Mesodermal cell (in vitro differentiated cells): ENCODE results near the gene RTN1.

Experiments used
- H3K27ac ChIP-seq: 2 replicates; pipeline ENCODE4 v1.7.0; 2013; ENCODE audit warnings: mild to moderate bottlenecking, low read depth, low read length, moderate library complexity; ENCODE audit not compliant: severe bottlenecking
- H3K36me3 ChIP-seq: 2 replicates; pipeline ENCODE4 v1.7.1; 2013; ENCODE audit warnings: mild to moderate bottlenecking, low read length, moderate library complexity; ENCODE audit not compliant: control insufficient read depth, insufficient read depth
- H3K4me1 ChIP-seq: one replicate; pipeline ENCODE4 v1.7.1; 2013; ENCODE audit warnings: mild to moderate bottlenecking, low read length; ENCODE audit not compliant: insufficient read depth, control insufficient read depth, poor library complexity, severe bottlenecking
- H3K4me3 ChIP-seq: 2 replicates; pipeline ENCODE4 v1.7.0; 2013; ENCODE audit warnings: low read length, control low read depth, mild to moderate bottlenecking; ENCODE audit not compliant: insufficient read depth, poor library complexity, severe bottlenecking; ENCODE audit errors: extremely low read depth
- H3K9me3 ChIP-seq: 2 replicates; pipeline ENCODE4 v1.7.1; 2013; ENCODE audit warnings: mild to moderate bottlenecking, low read length, moderate library complexity; ENCODE audit not compliant: control insufficient read depth
- WGBS, 2 experiments: methylation state at CpG; one replicate each; pipeline ENCODE4 v1.1.5; 2013; ENCODE audit warnings: missing lambda C conversion rate in 2 of 2; ENCODE audit not compliant: insufficient coverage in 2 of 2; 5-methylcytosine and 5-hydroxymethylcytosine counted together

Gene RTN1

DNA sequence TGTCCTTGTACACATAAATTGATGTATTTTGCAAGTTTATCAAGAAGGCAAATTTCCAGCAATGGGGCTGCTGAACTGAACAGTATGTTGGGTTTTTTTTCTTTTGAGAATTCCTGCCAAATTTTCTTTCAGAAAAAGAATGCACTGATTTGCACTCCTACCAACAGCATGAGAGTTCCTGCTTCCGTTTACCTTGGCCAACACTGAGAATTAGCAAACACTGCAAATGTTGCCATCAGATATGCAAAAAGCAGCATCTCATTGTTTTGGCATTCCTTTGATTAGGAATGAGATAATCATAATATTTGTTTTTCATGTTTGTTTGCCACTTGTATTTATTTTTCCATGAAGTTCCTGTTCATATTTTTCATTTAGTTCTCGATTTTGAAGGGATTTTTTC lies 82.4 kb downstream of the RTN1 start:
- no peak overlapping the region for H3K4me3 ChIP-seq
- no peak overlapping the region for H3K27ac ChIP-seq
- H3K4me1 ChIP-seq, result no peaks in the 10 kb centered on the region
- no peaks in the 10 kb centered on the region for H3K36me3 ChIP-seq
- no peaks in the 10 kb centered on the region for H3K9me3 ChIP-seq
- WGBS, 2 experiments, result no CpG with 5 or more reads among the region's 2 CpGs

DNA sequence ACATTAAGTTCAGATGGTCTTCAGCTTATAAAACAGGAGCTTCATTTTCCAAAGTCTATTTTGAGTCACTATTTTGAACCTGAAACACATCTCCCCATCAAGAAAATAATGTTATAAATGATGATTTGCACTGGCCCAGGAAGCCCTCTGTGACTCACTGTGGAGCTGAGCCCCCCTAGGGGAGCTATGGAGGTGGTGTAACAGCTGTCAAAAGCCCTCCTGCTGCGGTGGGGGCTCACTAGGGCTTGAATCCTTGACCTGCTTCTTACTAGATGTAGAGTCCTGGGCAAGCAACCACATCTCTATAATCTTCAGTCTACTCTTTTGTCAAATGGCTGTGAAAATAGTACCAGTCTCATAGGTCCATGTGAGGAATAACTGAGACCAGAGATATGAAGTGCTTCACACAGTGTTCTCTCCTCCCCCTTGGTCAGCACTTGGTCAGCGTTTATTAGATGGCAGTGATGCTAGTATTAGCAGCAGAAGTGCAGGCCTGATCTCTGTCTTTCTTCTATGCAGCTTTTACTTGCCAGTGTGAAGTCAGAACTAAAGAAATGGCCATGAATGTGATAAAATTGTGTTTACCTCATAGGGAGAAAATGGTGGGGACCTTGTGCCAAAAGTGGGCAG lies 83.4 kb downstream of the RTN1 start:
- Histone ChIP-seq H3K4me3 (no peak overlapping the region), H3K9me3 (no peaks in the 10 kb centered on the region), H3K36me3 (no peaks in the 10 kb centered on the region), H3K4me1 (no peaks in the 10 kb centered on the region), H3K27ac (no peak overlapping the region)
- WGBS, 2 experiments, result no CpG with 5 or more reads among the region's 2 CpGs

DNA sequence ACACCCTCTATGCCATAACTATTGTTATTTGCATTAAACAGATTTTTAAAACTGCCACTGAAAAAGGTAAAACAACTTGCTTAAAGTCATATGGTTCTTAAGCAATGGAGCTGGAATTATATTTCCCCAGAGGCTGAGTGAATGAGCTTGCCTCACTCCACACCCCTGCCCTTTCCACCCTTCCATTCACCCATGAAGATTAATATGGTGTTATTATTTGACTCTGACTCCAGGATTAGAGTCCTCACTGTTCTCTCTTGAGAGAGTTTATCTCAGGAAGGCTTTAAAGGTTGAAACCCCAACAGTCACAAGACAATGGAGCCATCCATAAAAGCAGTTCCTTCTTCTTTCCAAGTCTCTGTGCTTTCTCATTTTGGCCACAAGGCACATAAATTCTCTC lies 84.9 kb downstream of the RTN1 start:
- Histone ChIP-seq H3K4me3 (no peak overlapping the region), H3K9me3 (no peaks in the 10 kb centered on the region), H3K36me3 (no peaks in the 10 kb centered on the region), H3K4me1 (no peaks in the 10 kb centered on the region), H3K27ac (no peak overlapping the region)

DNA sequence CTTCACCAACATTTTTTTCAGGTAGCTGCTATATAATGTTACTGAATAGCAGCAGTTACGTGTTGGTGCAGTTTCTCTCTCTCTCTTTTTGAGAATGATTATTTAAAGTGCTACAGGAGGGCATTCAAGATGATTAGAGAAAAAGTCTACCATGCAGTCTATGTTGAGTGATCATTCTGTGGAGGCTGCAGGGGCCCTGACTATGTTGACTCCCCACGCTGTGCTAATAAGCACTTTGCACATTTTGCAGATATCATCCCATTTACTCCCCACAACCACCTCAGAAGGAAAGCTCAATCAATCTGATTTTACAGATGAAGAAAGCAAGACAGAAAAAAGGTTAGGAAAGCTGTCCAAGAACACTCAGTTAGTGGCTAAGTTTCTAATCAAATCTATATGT lies 87.8 kb downstream of the RTN1 start:
- H3K27ac ChIP-seq, result no peak overlapping the region
- no CpG with 5 or more reads among the region's 2 CpGs for WGBS, 2 experiments
- no peaks in the 10 kb centered on the region for H3K9me3 ChIP-seq
- H3K36me3 ChIP-seq, result no peaks in the 10 kb centered on the region
- H3K4me3 ChIP-seq, result no peak overlapping the region
- no peaks in the 10 kb centered on the region for H3K4me1 ChIP-seq

DNA sequence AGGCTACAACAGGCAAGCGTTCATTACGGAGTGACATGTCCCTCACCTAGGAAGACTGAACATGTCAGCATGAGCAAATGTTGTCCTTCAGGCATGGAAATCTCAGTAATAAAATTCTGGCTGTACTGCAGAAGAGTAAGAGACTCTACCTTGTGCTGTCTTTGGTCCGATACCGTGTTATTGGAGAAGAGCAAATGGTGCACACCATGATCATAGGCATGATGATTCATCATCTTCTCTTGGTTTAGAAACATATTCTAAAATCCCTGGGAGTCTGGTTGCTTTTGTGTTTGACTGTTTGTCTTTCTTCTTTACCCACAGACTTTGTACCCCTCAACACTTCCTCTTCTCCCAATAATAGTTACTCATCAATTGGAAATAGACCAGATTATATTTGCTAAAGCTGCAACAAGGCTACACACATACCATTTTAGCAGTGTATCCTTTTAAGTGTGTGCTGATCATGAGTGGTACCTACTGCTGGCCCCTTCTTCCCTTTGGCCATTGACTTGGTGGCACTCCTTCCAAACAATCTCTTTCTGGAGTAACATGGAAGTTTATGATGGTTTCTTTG lies 93.5 kb downstream of the RTN1 start:
- H3K4me3 ChIP-seq, result no peak overlapping the region
- no peaks in the 10 kb centered on the region for H3K36me3 ChIP-seq
- H3K4me1 ChIP-seq, result no peaks in the 10 kb centered on the region
- H3K9me3 ChIP-seq, result no peaks in the 10 kb centered on the region
- WGBS, 2 experiments, result 88 to 100% methylated on average over 2 to 3 of the region's 4 CpGs
- H3K27ac ChIP-seq, result no peak overlapping the region

DNA sequence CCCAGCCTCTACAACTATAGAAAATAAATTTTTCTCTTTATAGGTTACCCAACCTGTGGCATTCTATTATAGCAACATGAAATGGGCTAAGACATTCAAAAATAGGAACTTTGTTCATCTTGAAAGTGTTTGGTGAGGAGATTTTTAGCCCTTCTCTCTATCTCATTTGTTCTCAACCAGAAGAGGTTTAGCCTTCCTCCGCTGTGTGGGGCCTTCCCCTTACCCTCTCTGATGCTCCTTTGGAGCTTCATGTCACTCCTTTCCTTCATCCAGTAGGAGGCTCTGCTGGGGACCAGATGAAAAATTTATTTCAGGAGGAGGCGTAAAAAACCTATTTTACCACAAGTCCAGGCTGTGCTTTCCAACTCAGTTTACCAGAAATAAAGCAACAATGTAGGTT lies 94.1 kb downstream of the RTN1 start:
- H3K36me3 ChIP-seq, result no peaks in the 10 kb centered on the region
- no peaks in the 10 kb centered on the region for H3K9me3 ChIP-seq
- no peaks in the 10 kb centered on the region for H3K4me1 ChIP-seq
- H3K4me3 ChIP-seq, result no peak overlapping the region
- no peak overlapping the region for H3K27ac ChIP-seq
- WGBS, 2 experiments, result 75 to 100% methylated on average over 1 of the region's 2 CpGs

DNA sequence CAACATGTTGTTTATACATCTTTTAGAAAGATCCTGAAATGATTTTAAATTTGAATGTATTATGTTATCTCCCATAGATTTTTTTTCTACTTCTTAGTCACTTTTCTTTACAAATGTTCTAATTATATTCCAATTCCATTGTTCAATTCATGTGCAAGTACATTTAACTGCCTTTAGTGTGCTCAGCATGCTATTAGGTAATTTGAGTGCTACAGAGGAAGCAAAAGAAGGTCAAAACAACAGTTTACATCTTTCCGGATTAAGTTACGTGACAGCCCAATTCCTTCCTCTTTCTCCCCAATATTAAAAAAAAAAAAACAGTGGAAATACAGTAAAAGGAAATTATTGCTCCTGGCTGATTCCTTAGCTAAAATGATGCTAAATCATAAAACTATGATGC lies 98.3 kb downstream of the RTN1 start:
- Histone ChIP-seq H3K9me3 (no peaks in the 10 kb centered on the region), H3K4me3 (no peak overlapping the region), H3K4me1 (no peaks in the 10 kb centered on the region), H3K27ac (no peak overlapping the region), H3K36me3 (no peaks in the 10 kb centered on the region)
- no CpG with 5 or more reads among the region's 2 CpGs for WGBS, 2 experiments

DNA sequence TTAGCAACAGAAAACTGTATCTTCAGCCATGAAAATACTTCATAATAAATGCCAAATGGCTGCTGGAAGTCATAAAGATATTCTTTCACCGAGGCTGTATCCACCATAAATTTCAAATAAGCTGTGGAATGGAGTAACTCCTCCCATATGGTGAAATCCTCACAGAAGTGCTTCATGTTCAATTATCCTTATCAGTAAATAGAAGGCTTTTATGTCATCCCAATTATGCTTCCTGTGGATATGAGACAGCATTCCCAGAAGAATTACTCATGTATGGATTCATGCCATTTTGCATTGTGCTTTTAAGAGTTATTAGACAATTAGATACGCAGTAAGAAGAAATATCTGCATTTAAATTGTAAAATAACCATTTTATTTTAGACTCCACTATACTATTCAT lies 99.0 kb downstream of the RTN1 start:
- H3K9me3 ChIP-seq, result no peaks in the 10 kb centered on the region
- WGBS, 2 experiments, result 86% methylated on average over 1 of the region's 2 CpGs; no CpG with 5 or more reads in 1 of the 2 experiments

DNA sequence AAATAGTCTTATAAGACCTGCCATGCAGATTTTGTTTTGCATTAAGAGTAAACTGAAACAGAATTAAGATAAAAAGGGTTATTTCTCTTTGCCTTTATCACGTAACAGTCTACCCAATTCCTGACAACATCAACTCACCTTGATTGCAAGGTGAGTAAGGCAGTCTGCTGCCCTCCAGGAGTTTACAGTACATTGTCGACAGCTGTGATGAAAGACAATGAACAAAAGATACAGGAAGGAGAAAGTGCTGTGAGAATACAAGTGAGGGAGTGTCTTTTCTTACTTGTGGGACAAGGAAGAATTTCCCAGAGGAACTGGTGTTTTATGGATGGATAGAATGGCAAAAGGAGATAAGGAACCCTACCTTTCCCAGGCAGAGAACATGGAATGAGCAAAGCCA lies 101.0 kb downstream of the RTN1 start:
- Histone ChIP-seq H3K27ac (no peak overlapping the region), H3K36me3 (no peaks in the 10 kb centered on the region), H3K4me1 (no peaks in the 10 kb centered on the region), H3K9me3 (no peaks in the 10 kb centered on the region), H3K4me3 (no peak overlapping the region)
- 64% methylated on average over 1 of the region's 2 CpGs; no CpG with 5 or more reads in 1 of the 2 experiments for WGBS, 2 experiments

More for the DNA sequence above, 99.0 kb downstream of the RTN1 start:
- H3K4me3 ChIP-seq, result no peak overlapping the region
- H3K27ac ChIP-seq, result no peak overlapping the region
- no peaks in the 10 kb centered on the region for H3K36me3 ChIP-seq
- H3K4me1 ChIP-seq, result no peaks in the 10 kb centered on the region

DNA sequence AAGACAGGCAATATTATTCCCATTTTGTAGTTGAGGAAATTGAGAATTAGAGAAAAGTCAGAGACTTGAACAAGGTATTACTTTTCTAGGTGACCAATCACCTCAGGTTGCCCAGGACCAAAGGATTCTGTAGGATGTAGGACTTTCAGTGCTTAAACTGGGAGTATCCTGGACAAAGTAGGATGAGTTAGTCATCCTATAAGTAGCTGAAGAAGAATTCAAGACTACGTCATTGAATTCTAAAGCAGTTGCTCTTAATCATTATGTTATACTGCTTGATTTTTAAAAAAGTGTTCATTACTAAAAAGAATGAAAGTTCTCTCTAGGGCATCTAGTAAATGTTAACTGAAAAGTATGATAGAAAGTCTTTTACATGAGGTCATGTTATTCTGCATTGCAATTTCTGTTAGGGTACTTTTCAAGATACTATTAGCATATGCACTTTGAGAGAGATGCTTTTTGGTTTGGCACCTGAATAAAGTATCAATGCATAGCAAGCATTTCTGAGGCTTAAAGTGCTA lies 101.7 kb downstream of the RTN1 start:
- Histone ChIP-seq H3K36me3 (no peaks in the 10 kb centered on the region), H3K27ac (no peak overlapping the region), H3K4me3 (no peak overlapping the region), H3K9me3 (no peaks in the 10 kb centered on the region), H3K4me1 (no peaks in the 10 kb centered on the region)
- WGBS, 2 experiments, result no CpG with 5 or more reads among the region's 1 CpG

DNA sequence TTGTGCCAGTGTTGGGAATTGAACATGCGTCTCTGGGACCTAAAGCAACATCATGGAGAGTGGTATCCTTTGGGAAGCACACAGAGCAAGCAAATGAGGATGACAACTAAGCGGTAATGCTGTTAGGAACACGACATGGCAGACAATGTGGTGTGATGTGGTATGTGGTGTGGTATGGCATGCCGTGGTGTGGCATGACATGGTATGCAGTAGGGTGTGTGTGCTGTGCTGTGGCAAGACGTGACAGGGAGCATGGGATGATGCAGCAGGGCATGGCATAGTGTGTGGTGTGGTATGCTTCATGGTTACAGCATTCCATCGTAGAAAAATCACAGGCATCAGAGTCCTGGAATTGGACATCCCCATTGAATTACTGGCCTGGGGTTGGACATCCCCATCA lies 108.7 kb downstream of the RTN1 start:
- no peaks in the 10 kb centered on the region for H3K9me3 ChIP-seq
- H3K4me3 ChIP-seq, result no peak overlapping the region
- H3K4me1 ChIP-seq, result no peaks in the 10 kb centered on the region
- no peak overlapping the region for H3K27ac ChIP-seq
- 84 to 90% methylated on average over 5 to 6 of the region's 6 CpGs for WGBS, 2 experiments
- no peaks in the 10 kb centered on the region for H3K36me3 ChIP-seq
